GM19035 (cell line): ENCODE data around the gene VAX1.
"Not testable (repeated sequence)": the region's sequence is repeated elsewhere in the genome, so short reads cannot be mapped to it uniquely, and the experiment has no call there.

Source experiments
- ATAC-seq: cut with Tn5 transposase; IDR thresholded peaks from one replicate; pipeline ENCODE4 v1.9.1; 2021; ENCODE audit not compliant: unreplicated experiment

Gene VAX1

GRCh38 chr10:117084421-117085246 is 53.4 kb downstream of the VAX1 start:
- ATAC-seq = not testable (repeated sequence)
